Immature natural killer cell (primary cell): ENCODE results near the gene RPSA. TPM values are rescaled to one million over a fixed set of nuclear protein-coding genes. Genes with fewer than 3 reads are reported as not detected.
A peak's percentile ranks its signal among the peaks of the same experiment; 100 is the strongest.

Source experiments
- DNase-seq, 3 donors: peaks; one replicate each; pipeline ENCODE4 v3.0.0; 2022; ENCODE audit warnings: mixed read lengths in 1 of 3
- H3K27ac Mint-ChIP-seq, 6 donors: one replicate each; pipeline ENCODE4 v1.8.0; 2020; ENCODE audit warnings: mixed read lengths in 6 of 6, mild to moderate bottlenecking in 5 of 6, inconsistent platforms in 4 of 6, moderate library complexity in 3 of 6
- H3K27me3 Mint-ChIP-seq, 3 donors: one replicate each; pipeline ENCODE4 v1.8.0; 2020 to 2021; ENCODE audit warnings: low read depth in 3 of 3, mild to moderate bottlenecking in 3 of 3, mixed read lengths in 3 of 3, moderate library complexity in 3 of 3, inconsistent platforms in 1 of 3
- H3K36me3 Mint-ChIP-seq, 3 donors: one replicate each; pipeline ENCODE4 v1.8.0; 2020; ENCODE audit warnings: mixed read lengths in 3 of 3, inconsistent platforms in 2 of 3, mild to moderate bottlenecking in 2 of 3
- H3K4me1 Mint-ChIP-seq, 2 donors: one replicate each; pipeline ENCODE4 v1.8.0; 2020; ENCODE audit warnings: inconsistent platforms in 2 of 2, mild to moderate bottlenecking in 2 of 2, mixed read lengths in 2 of 2, moderate library complexity in 1 of 2
- H3K4me3 Mint-ChIP-seq, 5 donors: one replicate each; pipeline ENCODE4 v1.8.0; 2020; ENCODE audit warnings: mild to moderate bottlenecking in 5 of 5, mixed read lengths in 5 of 5, inconsistent platforms in 3 of 5, moderate library complexity in 3 of 5
- H3K9me3 Mint-ChIP-seq, 6 donors: one replicate each; pipeline ENCODE4 v1.8.0; 2020; ENCODE audit warnings: mild to moderate bottlenecking in 6 of 6, mixed read lengths in 6 of 6, inconsistent platforms in 4 of 6, moderate library complexity in 3 of 6
- polyA plus RNA-seq, 3 donors: library from polyadenylated mRNA; unstranded; fragments of 300-500 nt; fragmentation: Illumina TruSeq; gene quantifications; one replicate each; pipeline ENCODE4 v1.2.3, GENCODE V29; 2021

RPSA gene
- polyA plus RNA-seq, 3 donors from 2014 or later, result 496 to 820 (median 547) TPM

- H3K4me1 Mint-ChIP-seq, result peaks cover 49 to 67% of the 10 kb centered on the region in 2 donors
Measured at GRCh38 chr3:39383045-39383880, 23.3 kb upstream of the RPSA start, which contains the start of gene SLC25A38. TSS of gene SLC25A38 (plus strand) at chr3:39383370. CDS start at chr3:39383725, 355 bp downstream.

DNA sequence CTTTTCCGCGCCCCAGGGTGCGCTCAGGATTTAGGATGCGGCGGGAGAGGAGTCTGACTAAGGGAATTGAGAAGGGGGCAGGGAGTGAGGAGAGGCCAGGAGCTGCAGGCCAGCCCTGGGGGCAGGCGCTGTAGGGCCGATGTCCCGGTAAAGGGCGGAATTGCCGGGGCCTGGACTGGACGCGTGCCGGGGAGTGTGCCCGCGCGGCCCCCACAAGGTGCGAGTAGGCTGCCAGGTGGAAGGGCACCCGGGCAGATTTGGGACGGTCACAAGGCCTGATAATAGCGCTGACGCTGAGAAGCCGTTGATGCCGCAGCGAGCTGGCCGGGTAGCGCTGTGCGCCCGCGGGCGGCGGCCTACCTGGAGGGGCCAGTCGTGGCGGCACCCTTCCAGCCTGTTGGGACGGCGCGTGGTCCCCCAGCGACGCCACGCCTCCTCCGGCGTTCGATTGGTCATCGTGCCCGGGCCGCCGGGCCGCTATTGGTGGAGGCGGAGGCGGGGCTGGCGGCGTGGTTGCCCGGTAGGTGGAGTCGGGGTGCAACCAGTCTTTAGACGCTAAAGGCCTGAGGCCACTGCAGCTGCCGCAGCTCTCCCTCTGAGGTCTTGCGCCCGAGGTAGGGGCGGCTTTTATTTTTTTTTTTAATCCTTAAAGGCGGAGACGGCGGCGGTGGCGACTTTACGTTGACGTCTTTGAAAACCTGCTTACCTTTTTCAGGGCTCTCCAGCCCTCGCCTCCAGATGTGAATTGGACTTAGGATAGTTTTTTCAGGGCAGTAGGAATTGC, 22.4 kb upstream of the RPSA start:
- Mint-ChIP-seq H3K36me3 (peaks cover 0 to 7% (median 7%) of the 10 kb centered on the region in 3 donors), H3K4me3 (peak overlapping the region; percentile 93 to 99 (median 96)), H3K4me1 (peaks cover 57 to 73% of the 10 kb centered on the region in 2 donors), H3K27ac (peak overlapping the region; percentile 95 to 100 (median 99)), H3K27me3 (peaks cover 2 to 16% (median 14%) of the 10 kb centered on the region in 3 donors), H3K9me3 (no peaks in the 10 kb centered on the region)
- peak; percentile 96 for DNase-seq

More at GRCh38 chr3:39383045-39383880, 23.3 kb upstream of the RPSA start, which contains the start of gene SLC25A38:
- Mint-ChIP-seq H3K36me3 (peaks cover under 1 to 8% (median 7%) of the 10 kb centered on the region in 3 donors), H3K27ac (peak within 1 kb of the TSS; percentile 95 to 100 (median 99)), H3K9me3 (no peaks in the 10 kb centered on the region), H3K4me3 (peak within 1 kb of the TSS; percentile 93 to 99 (median 96)), H3K27me3 (peaks cover 2 to 16% (median 14%) of the 10 kb centered on the region in 3 donors)
- peak; percentile 83 to 85 (median 84) for DNase-seq

GRCh38 chr3:39384665-39385000, 21.9 kb upstream of the RPSA start:
- Mint-ChIP-seq H3K4me1 (peaks cover 62 to 79% of the 10 kb centered on the region in 2 donors), H3K9me3 (no peaks in the 10 kb centered on the region), H3K4me3 (peak overlapping the region; percentile 93 to 99 (median 96)), H3K27me3 (peaks cover 2 to 16% (median 14%) of the 10 kb centered on the region in 3 donors), H3K27ac (peak overlapping the region; percentile 82 to 100 (median 97)), H3K36me3 (peaks cover 0 to 9% (median 7%) of the 10 kb centered on the region in 3 donors)
- no peak for DNase-seq

GRCh38 chr3:39385456-39386090, 20.9 kb upstream of the RPSA start:
- H3K27ac Mint-ChIP-seq, result peak overlapping the region; percentile 82 to 100 (median 97)
- peaks cover 2 to 16% (median 14%) of the 10 kb centered on the region in 3 donors for H3K27me3 Mint-ChIP-seq
- H3K4me3 Mint-ChIP-seq, result peak overlapping the region; percentile 42 to 99 (median 95)
- no peak for DNase-seq
- peaks cover 2 to 7% (median 4%) of the 10 kb centered on the region in 3 donors for H3K36me3 Mint-ChIP-seq
- peaks cover 71 to 88% of the 10 kb centered on the region in 2 donors for H3K4me1 Mint-ChIP-seq
- H3K9me3 Mint-ChIP-seq, result no peaks in the 10 kb centered on the region

- peaks cover 2 to 8% (median 8%) of the 10 kb centered on the region in 3 donors for H3K36me3 Mint-ChIP-seq
- H3K27ac Mint-ChIP-seq, result peak overlapping the region in 5 of 6 donors; percentile 9 to 94 (median 87)
- peaks cover 78 to 95% of the 10 kb centered on the region in 2 donors for H3K4me1 Mint-ChIP-seq
- H3K4me3 Mint-ChIP-seq, result peak overlapping the region in 2 of 5 donors; percentile 3 to 14
- DNase-seq, result no peak
- H3K9me3 Mint-ChIP-seq, result no peaks in the 10 kb centered on the region
- peaks cover 2 to 16% (median 14%) of the 10 kb centered on the region in 3 donors for H3K27me3 Mint-ChIP-seq
Measured at GRCh38 chr3:39386318-39386717, 20.2 kb upstream of the RPSA start.

DNA sequence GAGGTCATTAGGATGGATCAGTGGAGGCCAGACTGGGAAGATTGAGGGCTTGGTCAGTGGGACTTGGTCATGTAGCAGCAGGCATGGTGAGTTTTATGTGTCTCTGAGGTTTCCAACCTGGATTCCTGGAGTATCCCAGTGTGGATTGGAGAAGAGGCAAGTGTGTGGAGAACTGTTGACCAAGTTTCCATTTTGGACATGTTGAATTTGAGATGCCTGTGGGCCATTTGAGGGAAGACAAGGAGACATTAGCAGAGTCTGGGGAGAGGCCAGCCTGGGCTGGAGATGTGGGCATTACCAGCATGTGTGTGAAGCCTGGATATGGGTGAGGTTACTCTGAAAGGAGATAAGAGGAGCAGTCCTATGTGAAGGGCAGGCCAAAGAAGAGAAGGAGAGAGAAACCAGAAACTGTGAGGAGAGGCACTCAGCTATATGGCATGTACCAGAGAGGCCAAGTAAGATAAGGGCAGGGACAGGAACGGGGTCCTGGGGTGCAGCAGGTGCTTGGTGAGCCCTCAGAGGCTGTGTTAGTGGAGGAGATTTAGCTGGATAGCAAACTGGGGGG, 19.0 kb upstream of the RPSA start:
- Mint-ChIP-seq H3K27me3 (peaks cover 2 to 16% (median 14%) of the 10 kb centered on the region in 3 donors), H3K9me3 (no peaks in the 10 kb centered on the region), H3K36me3 (peaks cover 0 to 16% (median 14%) of the 10 kb centered on the region in 3 donors), H3K4me3 (peak overlapping the region in 2 of 5 donors; percentile 31 to 81), H3K4me1 (peaks cover 82 to 92% of the 10 kb centered on the region in 2 donors), H3K27ac (peak overlapping the region; percentile 17 to 94 (median 84))
- no peak for DNase-seq

- Mint-ChIP-seq H3K36me3 (peaks cover 0 to 16% (median 15%) of the 10 kb centered on the region in 3 donors), H3K4me3 (peak overlapping the region in 2 of 5 donors; percentile 31 to 81), H3K27me3 (peaks cover 2 to 14% (median 13%) of the 10 kb centered on the region in 3 donors), H3K27ac (peak overlapping the region; percentile 54 to 94 (median 84)), H3K9me3 (no peaks in the 10 kb centered on the region), H3K4me1 (peaks cover 77 to 85% of the 10 kb centered on the region in 2 donors)
- no peak for DNase-seq
Measured at GRCh38 chr3:39388153-39388552, 18.4 kb upstream of the RPSA start.

- peak overlapping the region; percentile 87 to 94 (median 90) for H3K27ac Mint-ChIP-seq
- peaks cover 2 to 20% (median 18%) of the 10 kb centered on the region in 3 donors for H3K36me3 Mint-ChIP-seq
- H3K4me1 Mint-ChIP-seq, result peaks cover 72 to 79% of the 10 kb centered on the region in 2 donors
- peak; percentile 30 to 41 (median 41) for DNase-seq
- H3K27me3 Mint-ChIP-seq, result peaks cover 0 to 10% (median 7%) of the 10 kb centered on the region in 3 donors
- H3K4me3 Mint-ChIP-seq, result peak overlapping the region; percentile 62 to 83 (median 76)
- H3K9me3 Mint-ChIP-seq, result no peaks in the 10 kb centered on the region
Measured at GRCh38 chr3:39388741-39389248, 17.7 kb upstream of the RPSA start.

- peaks cover 0 to 3% (median 0%) of the 10 kb centered on the region in 3 donors for H3K27me3 Mint-ChIP-seq
- peak overlapping the region in 4 of 5 donors; percentile 5 to 52 (median 28) for H3K4me3 Mint-ChIP-seq
- H3K27ac Mint-ChIP-seq, result peak overlapping the region; percentile 78 to 94 (median 88)
- peaks cover 16 to 31% (median 31%) of the 10 kb centered on the region in 3 donors for H3K36me3 Mint-ChIP-seq
- peaks cover 63 to 68% of the 10 kb centered on the region in 2 donors for H3K4me1 Mint-ChIP-seq
- no peaks in the 10 kb centered on the region for H3K9me3 Mint-ChIP-seq
- DNase-seq, result no peak
Measured at GRCh38 chr3:39390181-39390580, 16.3 kb upstream of the RPSA start.

GRCh38 chr3:39396690-39397089, 9.8 kb upstream of the RPSA start:
- Mint-ChIP-seq H3K4me3 (no peak overlapping the region), H3K4me1 (peaks cover 2 to 10% of the 10 kb centered on the region in 2 donors), H3K27ac (peak overlapping the region in 1 of 6 donors; percentile 14), H3K27me3 (no peaks in the 10 kb centered on the region), H3K9me3 (no peaks in the 10 kb centered on the region), H3K36me3 (peaks cover 23 to 62% (median 27%) of the 10 kb centered on the region in 3 donors)
- DNase-seq, result no peak

DNA sequence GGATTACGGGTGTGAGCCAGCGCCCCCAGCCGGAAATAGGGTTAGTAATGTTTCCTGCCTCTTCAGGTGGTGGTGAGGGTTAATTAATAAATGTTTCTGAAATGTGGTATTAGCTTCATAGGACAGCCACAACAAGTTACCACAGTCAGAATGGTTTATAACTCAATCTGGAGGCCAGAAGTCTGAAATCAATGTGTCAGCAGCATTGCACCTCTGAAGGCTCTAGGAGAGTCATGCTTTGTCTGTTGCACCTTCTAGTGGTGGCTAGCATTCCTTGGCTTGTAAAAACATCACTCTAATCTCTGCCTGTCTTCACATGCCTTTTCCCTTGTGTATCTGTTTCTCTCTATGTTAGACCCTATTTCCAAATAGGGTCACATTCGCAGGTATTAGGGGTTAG, 7.8 kb upstream of the RPSA start:
- H3K27ac Mint-ChIP-seq, result peak overlapping the region in 1 of 6 donors; percentile 12
- no peaks in the 10 kb centered on the region for H3K27me3 Mint-ChIP-seq
- no peaks in the 10 kb centered on the region for H3K9me3 Mint-ChIP-seq
- H3K36me3 Mint-ChIP-seq, result peaks cover 21 to 55% (median 22%) of the 10 kb centered on the region in 3 donors
- no peak for DNase-seq
- H3K4me1 Mint-ChIP-seq, result peaks cover 0 to 7% of the 10 kb centered on the region in 2 donors
- no peak overlapping the region for H3K4me3 Mint-ChIP-seq

- Mint-ChIP-seq H3K27me3 (peaks cover 3 to 8% (median 5%) of the 10 kb centered on the region in 3 donors), H3K9me3 (no peaks in the 10 kb centered on the region), H3K36me3 (peaks cover 0 to 28% (median 4%) of the 10 kb centered on the region in 3 donors), H3K4me3 (no peak overlapping the region), H3K27ac (no peak overlapping the region), H3K4me1 (peaks cover 9 to 17% of the 10 kb centered on the region in 2 donors)
- no peak for DNase-seq
Measured at GRCh38 chr3:39401983-39402382, 4.5 kb upstream of the RPSA start.
